MM.1S (cell line): ENCODE measurements around the gene XYLT2.

ENCODE experiments used
- DNase-seq: peaks from one replicate; pipeline ENCODE4 v3.0.0-alpha.2; 2015
- H2AFZ ChIP-seq: fragments of 300-600 bp; sonication (generic); 2 replicates; pipeline ENCODE4 v1.6.0; 2016; ENCODE audit warnings: antibody characterized with exemption, low read length
- H3F3A ChIP-seq: fragments of 300-600 bp; sonication (generic); 2 replicates; pipeline ENCODE4 v1.6.1; 2016; ENCODE audit warnings: mild to moderate bottlenecking, antibody characterized with exemption, low read length, moderate library complexity, mixed read lengths; ENCODE audit not compliant: insufficient read depth
- H3K27ac ChIP-seq: fragments of 300-600 bp; sonication (generic); 2 replicates; pipeline ENCODE4 v1.5.1; 2016; ENCODE audit warnings: mild to moderate bottlenecking, low read length
- H3K27me3 ChIP-seq: fragments of 300-600 bp; sonication (generic); replicated peaks from 2 replicates; pipeline ENCODE4 v1.6.0; 2016; ENCODE audit warnings: low read length; ENCODE audit not compliant: insufficient read depth
- H3K36me3 ChIP-seq: fragments of 300-600 bp; sonication (generic); replicated peaks from 2 replicates; pipeline ENCODE4 v1.6.1; 2016; ENCODE audit warnings: mild to moderate bottlenecking, low read length, mixed read lengths; ENCODE audit not compliant: insufficient read depth
- H3K4me1 ChIP-seq: fragments of 300-600 bp; sonication (generic); 2 replicates; pipeline ENCODE4 v1.6.1; 2016; ENCODE audit warnings: low read length, mixed read lengths
- H3K4me2 ChIP-seq: fragments of 300-600 bp; sonication (generic); 2 replicates; pipeline ENCODE4 v1.6.0; 2016; ENCODE audit warnings: low read depth, low read length
- H3K4me3 ChIP-seq: fragments of 300-600 bp; sonication (generic); 2 replicates; pipeline ENCODE4 v1.5.1; 2016; ENCODE audit warnings: low read length, mixed read lengths
- H3K79me2 ChIP-seq: fragments of 300-600 bp; sonication (generic); 2 replicates; pipeline ENCODE4 v1.6.1; 2016; ENCODE audit warnings: mixed run types, low read length, mixed read lengths
- H3K9ac ChIP-seq: fragments of 300-600 bp; sonication (generic); 2 replicates; pipeline ENCODE4 v1.6.1; 2016; ENCODE audit warnings: low read length, mixed read lengths
- H3K9me2 ChIP-seq: fragments of 300-600 bp; sonication (generic); replicated peaks from 2 replicates; pipeline ENCODE4 v1.6.1; 2016; ENCODE audit warnings: mild to moderate bottlenecking, low read length, mixed read lengths; ENCODE audit not compliant: insufficient read depth
- H3K9me3 ChIP-seq: fragments of 300-600 bp; sonication (generic); replicated peaks from 2 replicates; pipeline ENCODE4 v1.6.1; 2016; ENCODE audit warnings: mild to moderate bottlenecking, low read length, mixed read lengths; ENCODE audit not compliant: insufficient read depth
- H4K20me1 ChIP-seq: fragments of 300-600 bp; sonication (generic); 2 replicates; pipeline ENCODE4 v1.6.1; 2016; ENCODE audit warnings: mild to moderate bottlenecking, low read length, moderate library complexity, mixed read lengths; ENCODE audit not compliant: insufficient read depth
- CTCF ChIP-seq: fragments of 300-600 bp; sonication (generic); IDR thresholded peaks from 2 replicates; pipeline ENCODE4 v1.5.1; 2016; ENCODE audit warnings: antibody characterized with exemption, low read length, mixed read lengths
- EZH2 ChIP-seq: fragments of 300-600 bp; sonication (generic); optimal IDR thresholded peaks from 2 replicates; pipeline ENCODE3; 2017; ENCODE audit warnings: low read depth, mild to moderate bottlenecking, antibody characterized with exemption, low read length, mixed read lengths
- EZH2phosphoT487 ChIP-seq: fragments of 300-600 bp; sonication (generic); IDR thresholded peaks from 2 replicates; pipeline ENCODE4 v1.6.1; 2018; ENCODE audit warnings: antibody characterized with exemption, low read length

Gene XYLT2

GRCh38 chr17:50303596-50303995 is 42.3 kb upstream of the XYLT2 start:
- Histone ChIP-seq H3K27me3 (no peaks in the 10 kb centered on the region), H3K9me2 (no peaks in the 10 kb centered on the region), H3K27ac (no peak overlapping the region), H3K4me2 (no peak overlapping the region), H4K20me1 (no peaks in the 10 kb centered on the region), H3K4me1 (no peaks in the 10 kb centered on the region), H3K9me3 (no peaks in the 10 kb centered on the region), H3K36me3 (no peaks in the 10 kb centered on the region), H2AFZ (no peak overlapping the region), H3F3A (no peaks in the 10 kb centered on the region), H3K4me3 (no peak overlapping the region), H3K9ac (no peak overlapping the region), H3K79me2 (no peaks in the 10 kb centered on the region)
- DNase-seq = no peak
- TF ChIP-seq EZH2 (no peak), EZH2phosphoT487 (no peak), CTCF (no peak)

- Histone ChIP-seq H3K4me2 (no peak overlapping the region), H2AFZ (no peak overlapping the region), H3F3A (no peaks in the 10 kb centered on the region), H3K4me1 (no peaks in the 10 kb centered on the region), H3K9ac (no peak overlapping the region), H3K79me2 (no peaks in the 10 kb centered on the region), H4K20me1 (no peaks in the 10 kb centered on the region), H3K4me3 (no peak overlapping the region), H3K27me3 (no peaks in the 10 kb centered on the region), H3K9me3 (no peaks in the 10 kb centered on the region), H3K9me2 (no peaks in the 10 kb centered on the region), H3K36me3 (no peaks in the 10 kb centered on the region), H3K27ac (no peak overlapping the region)
- TF ChIP-seq EZH2 (no peak), CTCF (no peak), EZH2phosphoT487 (no peak)
- DNase-seq = no peak
Measured at GRCh38 chr17:50304781-50305404, 41.0 kb upstream of the XYLT2 start.

- no peak overlapping the region for H3K9ac ChIP-seq
- H3K9me3 ChIP-seq = no peaks in the 10 kb centered on the region
- no peak for DNase-seq
- H3K9me2 ChIP-seq = no peaks in the 10 kb centered on the region
- no peak for TF ChIP-seq CTCF
- no peak for TF ChIP-seq EZH2phosphoT487
- TF ChIP-seq EZH2 = no peak
- H3K27ac ChIP-seq = no peak overlapping the region
- H2AFZ ChIP-seq = no peak overlapping the region
- no peaks in the 10 kb centered on the region for H3K79me2 ChIP-seq
- no peaks in the 10 kb centered on the region for H4K20me1 ChIP-seq
- H3K4me2 ChIP-seq = no peak overlapping the region
- no peaks in the 10 kb centered on the region for H3K4me1 ChIP-seq
- H3F3A ChIP-seq = no peaks in the 10 kb centered on the region
- no peak overlapping the region for H3K4me3 ChIP-seq
- no peaks in the 10 kb centered on the region for H3K36me3 ChIP-seq
- H3K27me3 ChIP-seq = no peaks in the 10 kb centered on the region
Measured at GRCh38 chr17:50307654-50308053, 38.3 kb upstream of the XYLT2 start.
